Stomach (tissue), 4 donors: ENCODE measurements around the gene ACD.

Experiments used
- CTCF ChIP-seq, 7 experiments: fragments of 450-650 bp in 4 of 7; fragments of 200-600 bp in 3 of 7; sonication (generic) in 3 of 7; IDR thresholded peaks; one replicate each; pipeline ENCODE4 v1.5.1; 2016 to 2019; ENCODE audit warnings: antibody characterized with exemption in 7 of 7, control low read depth in 2 of 7, mild to moderate bottlenecking in 1 of 7
- EP300 ChIP-seq: sonication (generic); formaldehyde crosslinking; IDR thresholded peaks from one replicate; pipeline ENCODE4 v1.6.1; 2017; ENCODE audit warnings: antibody characterized with exemption
- POLR2A ChIP-seq, 4 donors: fragments of 450-650 bp; IDR thresholded peaks; one replicate each; pipeline ENCODE4 v1.6.1; 2016; ENCODE audit warnings: antibody characterized with exemption in 4 of 4, control low read depth in 2 of 4, mild to moderate bottlenecking in 1 of 4, moderate library complexity in 1 of 4
- POLR2AphosphoS5 ChIP-seq, 3 donors: sonication (generic); formaldehyde crosslinking; IDR thresholded peaks; one replicate each; pipeline ENCODE4 v1.6.1; 2016; ENCODE audit warnings: antibody characterized with exemption in 3 of 3

GRCh38 chr16:67707210-67707609 lies 47.1 kb upstream of the ACD start:
- TF ChIP-seq CTCF (IDR thresholded peaks at IDR 0.05), result no peak
- no peak for TF ChIP-seq POLR2A (IDR thresholded peaks at IDR 0.05)
- TF ChIP-seq POLR2AphosphoS5 (IDR thresholded peaks at IDR 0.05), result no peak
- no peak for TF ChIP-seq EP300
